Endometrial microvascular endothelial cells (primary cell): ENCODE measurements around the gene CREB5. TPM values are rescaled to one million over a fixed set of nuclear protein-coding genes. Genes with fewer than 3 reads are reported as not detected.

Experiments used
- in situ Hi-C: cut with HindIII; loops from 2 replicates; pipeline ENCODE4 v1.10.0; 2017; ENCODE audit warnings: low sequenced_read_pairs, low pct_unique_long_range_greater_than_20kb; ENCODE audit errors: inconsistent ontology term
- total RNA-seq: library from RNA; depleted of rRNA; stranded (reverse); fragments of >200 nt; gene quantifications from one replicate; pipeline ENCODE4 v1.2.3, GENCODE V29; 2015; ENCODE audit errors: inconsistent ontology term

CREB5 gene
- total RNA-seq, 1 donor from 2014 or later = 12.6 TPM

DNA sequence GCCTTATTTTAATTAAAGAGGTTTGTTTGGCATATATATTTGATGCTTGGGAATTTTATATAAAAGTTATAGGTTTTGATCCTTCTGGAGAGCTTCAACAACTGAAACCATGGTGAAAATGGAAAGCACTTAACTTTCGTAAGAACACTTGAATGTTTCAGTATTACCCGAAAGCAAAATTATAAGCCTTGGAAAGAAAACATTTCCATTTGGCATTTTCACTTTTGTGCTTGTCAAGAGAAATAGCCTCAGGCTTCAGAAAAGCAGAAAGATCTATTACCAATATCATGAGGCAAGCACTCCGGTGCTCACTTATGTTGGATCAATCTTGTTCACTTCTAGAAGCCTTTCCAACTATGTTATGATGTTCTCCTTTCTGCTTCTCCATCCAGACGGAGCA, 289.9 kb downstream of the CREB5 start:
- in situ Hi-C loops = no loop called here

DNA sequence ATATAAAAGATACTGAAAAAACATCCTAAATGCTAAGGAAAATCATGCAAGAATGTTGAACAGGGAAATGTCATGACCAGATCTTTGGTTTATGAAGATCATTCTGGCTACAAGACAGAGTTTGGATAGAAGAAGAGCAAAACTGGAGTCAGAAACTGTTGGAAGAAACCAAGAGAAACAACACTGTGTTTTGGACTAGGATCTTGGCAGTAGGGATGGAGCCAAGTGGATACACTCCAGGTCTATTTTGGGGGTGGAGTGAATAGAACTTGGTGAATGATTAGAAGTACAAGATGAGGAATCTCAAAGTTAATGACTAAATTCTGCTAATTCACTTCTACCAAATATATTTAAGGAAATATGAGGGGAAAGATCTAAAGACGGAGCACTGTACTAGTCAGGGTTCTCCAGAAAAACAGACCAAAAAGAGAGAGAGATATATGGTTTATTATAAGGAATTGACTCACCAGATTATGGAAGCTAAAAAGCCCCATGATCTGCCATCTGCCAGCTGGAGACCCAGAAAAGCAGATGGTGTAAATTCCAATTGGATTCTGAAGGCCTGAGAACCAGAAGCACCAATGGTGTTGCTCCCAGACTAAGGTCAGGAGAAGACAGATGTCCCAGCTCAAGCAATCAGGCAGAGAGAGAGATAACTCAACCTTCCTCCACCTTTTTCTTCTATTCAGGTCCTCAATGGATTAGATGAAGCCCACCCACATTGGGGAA, 290.9 kb downstream of the CREB5 start:
- in situ Hi-C loops = no loop called here

DNA sequence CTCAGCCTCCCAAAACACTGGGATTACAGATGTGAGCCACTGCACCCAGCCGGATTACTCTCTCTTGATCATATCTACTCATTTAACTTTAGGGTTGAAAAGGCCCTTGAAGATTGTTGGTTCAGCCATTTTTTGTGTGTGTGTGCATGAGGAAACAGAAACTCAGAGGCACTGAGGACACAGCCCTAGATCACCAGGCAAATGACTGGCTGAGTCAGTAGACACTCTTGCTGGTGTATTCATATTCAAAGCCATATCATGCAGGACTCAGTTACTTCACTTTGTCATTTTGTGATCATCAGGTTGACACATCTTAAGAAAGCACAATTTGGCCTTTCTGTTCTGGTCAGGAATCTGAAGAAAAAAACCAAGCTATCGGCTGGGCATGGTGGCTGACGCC, 292.4 kb downstream of the CREB5 start:
- in situ Hi-C loops = no loop called here

DNA sequence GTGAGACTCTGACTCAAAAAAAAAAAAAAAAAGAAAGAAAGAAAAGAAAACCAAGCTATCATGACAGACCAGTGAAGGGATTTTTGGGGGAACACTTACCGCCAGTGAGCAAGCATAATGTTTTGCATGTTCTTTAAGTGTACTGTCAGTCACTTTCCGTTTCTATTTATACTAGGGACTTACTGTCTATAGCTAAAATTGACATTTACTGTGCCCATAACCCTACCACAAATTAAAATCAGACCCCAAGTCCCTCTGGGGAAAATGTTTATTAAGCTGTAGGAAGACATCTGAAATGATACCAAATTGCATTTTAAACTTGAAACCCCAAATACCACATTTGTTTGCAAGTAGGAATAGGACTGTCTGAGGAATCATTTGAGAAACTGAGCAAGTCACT, 293.0 kb downstream of the CREB5 start:
- in situ Hi-C loops = no loop called here

DNA sequence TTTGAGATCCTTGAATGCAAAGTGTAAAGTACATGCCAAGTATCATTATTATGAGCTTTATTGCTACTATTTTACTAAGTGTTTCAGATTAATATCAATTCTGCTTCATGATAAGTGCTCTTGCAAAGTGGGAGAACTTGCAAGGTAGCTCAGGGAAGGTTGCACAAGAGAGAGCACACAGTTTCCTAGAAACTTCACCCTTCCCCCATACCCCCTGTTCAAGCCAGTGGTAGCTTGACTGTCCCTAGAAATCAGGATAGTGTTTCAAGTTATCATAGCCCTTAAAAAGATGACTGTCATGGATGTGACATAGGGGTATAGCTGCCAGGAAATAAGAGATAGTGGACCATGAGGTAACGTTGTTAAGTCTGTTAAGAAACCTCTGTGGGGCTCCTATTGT, 294.3 kb downstream of the CREB5 start:
- in situ Hi-C loops = no loop called here

DNA sequence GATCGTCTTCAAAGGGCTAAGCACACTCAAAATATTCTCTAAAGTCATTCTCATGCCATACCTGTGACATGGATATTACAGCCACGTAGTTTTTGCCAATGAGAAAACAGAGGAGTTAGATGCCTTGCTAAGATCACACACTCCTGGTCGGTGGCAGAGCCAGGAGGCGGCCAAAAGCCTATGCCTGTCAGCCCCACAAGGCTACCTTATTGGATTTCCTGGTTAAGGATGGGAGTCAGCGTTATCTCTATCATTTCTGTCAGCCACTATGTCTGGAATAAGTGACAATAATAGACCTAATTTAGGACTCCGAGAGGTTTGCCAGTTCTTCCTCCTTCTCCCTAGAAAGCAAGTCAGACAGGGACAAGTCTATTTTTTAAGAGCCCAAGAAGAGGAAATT, 295.0 kb downstream of the CREB5 start:
- in situ Hi-C loops = no loop called here

DNA sequence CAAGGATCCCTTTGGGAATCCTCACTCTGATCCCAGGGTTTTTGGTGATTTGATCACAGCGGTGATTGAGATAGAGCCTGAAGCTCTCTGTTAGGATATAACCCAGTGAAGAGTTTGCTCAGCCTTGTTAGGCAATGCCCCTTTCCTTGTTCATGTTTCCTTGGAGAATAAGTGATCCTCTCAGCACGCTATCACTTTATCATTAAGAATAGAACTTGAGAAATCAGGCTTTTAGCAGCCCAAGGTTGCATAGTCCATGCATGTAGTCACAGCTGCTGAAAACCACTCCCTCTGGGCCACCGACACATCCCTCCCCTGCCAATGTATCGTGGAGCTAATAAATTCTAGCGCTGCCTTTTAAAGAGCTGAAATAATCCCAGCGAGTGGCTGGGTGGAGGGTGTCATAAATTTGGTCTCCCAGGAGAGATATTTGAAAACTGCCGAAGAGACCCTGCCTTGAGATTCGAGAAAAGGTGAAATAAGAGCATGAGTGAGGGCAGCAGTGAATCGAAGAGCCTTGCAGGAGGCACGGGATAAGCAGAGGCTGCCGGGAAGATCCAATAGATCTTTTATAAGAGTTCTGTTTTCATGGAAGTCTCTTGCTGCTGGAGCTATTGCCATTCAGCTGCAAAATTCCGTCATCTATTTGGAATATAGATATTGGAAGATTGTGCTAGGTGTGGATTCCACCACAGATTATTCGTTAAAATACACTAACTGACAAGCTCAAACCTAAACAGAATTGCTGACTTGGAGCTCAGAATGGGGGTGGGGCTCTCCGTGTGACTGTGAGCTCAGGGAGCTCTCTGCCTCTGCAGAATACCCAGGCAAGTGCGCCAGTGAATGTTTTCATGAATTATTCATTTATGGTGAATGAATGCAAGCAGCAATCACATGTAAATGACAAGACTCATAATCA, 296.0 kb downstream of the CREB5 start:
- in situ Hi-C loops = no loop called here

DNA sequence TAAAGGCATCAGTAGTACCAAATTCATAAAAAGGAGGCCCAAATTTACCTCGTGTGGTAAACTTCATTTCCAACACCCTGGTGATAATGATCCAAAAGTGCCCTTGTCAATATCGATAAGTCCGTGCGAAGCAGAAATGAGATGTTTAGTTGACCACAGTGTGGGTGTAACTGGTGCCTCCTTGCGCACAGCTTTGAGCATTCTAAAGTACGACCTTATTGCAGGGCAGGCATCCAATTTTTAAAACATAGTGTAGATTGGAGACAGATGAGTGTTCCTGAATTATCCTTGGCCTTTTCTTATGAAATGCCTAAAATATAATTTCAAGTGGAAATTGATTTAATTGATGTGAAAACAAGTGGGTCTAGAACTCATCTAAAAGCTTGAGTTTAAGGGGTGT, 297.4 kb downstream of the CREB5 start:
- in situ Hi-C loops = no loop called here

DNA sequence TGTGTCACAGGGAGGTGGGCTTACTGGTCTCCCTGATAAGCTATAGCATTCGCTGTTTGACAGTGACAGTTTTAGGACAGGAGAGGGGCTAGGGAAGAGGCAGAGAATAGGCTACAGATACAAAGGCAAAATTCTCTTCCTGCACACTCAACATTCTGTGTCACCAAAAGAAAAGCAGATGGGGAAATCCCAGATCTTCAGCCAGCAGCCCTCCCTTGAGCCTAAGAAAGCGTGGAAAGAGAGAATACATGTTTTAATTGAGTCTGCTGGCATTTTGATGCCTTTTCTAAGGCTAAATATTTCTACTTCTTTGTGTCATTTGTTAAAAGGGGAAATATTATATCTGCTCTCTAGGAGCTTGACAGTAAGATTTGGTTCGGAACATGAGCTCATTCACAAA, 298.8 kb downstream of the CREB5 start:
- in situ Hi-C loops = no loop called here

DNA sequence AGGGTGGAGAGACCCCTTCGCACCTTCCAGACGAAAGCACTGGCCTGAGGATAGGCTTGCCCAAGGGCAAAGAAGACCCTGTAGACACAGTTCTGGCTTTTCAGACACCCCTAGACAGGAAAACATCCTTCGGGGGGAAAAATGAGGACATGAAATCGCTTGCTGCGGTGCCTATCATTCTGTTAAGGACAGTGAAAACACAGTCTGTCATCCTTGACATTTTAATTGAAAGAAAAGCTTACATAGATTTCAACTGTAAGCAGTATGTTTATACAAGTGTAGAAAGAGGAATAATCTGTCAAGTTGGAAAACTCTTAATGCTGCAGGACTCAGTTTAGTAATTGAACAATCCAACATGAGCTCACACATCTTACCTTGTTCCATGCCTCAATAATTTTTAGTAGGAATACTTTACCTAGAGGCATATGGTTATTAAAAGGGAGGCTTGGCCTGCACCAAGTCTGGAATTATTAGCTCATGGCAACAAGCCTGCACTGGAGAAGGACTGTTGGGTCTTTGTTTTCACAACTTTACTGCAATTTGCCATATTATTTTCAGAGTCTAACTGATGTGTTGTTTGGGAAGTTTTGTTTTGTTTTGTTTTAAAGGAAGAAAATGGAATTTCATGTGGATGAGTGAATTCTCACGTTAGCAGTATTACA, 302.3 kb downstream of the CREB5 start:
- in situ Hi-C loops = no loop called here

DNA sequence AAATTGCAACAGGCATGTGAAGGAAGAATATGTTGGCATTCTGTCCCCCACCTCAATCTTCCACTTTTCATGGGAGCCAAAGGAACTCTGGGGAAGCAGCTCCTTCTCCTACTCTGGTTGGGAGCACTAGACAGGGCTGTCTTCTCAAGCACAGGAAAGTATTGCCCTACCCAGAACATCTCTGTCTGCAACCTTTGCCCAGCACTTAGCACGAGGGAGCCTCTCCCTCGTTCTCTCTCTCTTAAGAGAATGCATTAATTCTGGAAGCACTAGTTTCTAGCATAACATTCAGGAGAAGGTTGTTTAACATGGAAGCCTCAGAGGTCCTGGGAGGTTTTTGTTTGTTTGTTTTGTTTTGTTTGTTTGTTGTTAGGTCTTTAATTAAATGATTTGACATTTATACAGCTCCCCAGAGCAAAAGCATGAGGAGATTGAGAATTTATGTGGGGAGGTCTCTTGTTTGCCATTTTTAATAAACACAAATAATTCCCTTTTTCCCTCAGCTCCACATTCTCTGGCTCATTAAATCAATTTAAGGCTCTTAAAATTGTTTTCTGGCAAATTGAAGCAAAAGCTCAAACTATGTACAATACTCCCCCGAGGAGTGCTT, 305.2 kb downstream of the CREB5 start:
- in situ Hi-C loops = no loop called here

DNA sequence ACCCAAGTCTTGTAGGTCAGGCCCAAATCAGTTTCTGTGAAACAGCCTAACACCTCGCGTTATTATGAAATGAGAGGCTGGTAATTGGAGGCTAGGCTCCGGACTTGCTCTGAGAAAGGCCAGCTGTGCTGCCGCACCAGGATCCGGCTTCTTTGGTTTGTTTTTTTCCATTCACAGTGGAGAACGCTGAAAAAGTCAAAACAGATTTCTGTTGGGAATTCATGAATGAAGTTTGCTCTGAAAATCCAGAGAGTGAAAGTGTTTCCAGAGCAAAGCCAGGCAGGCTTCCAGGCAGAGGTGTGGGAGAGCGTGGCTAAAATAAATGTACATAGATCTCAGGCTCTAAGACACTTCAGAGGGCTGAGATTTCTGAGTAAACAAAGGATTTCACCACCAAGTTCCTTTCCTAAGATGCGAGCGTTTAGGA, 305.8 kb downstream of the CREB5 start:
- in situ Hi-C loops = no loop called here

DNA sequence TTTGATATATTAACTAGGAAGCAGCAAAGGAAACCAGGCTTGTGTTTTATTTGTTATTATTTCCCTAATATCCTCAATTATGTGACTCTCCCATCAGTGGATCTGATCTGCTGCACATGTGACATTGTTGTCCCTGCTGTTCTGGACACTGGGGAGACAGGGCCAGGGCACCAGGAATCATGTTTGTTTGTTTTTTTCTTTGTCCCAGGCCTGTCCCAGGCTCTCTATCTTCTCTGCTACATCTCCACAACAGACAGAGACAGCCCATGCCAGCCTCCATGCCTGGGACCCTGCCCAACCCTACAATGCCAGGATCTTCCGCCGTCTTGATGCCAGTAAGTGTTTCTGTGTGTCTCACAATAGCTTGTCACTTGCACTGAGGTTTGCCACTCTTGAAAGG, 306.2 kb downstream of the CREB5 start:
- in situ Hi-C loops = no loop called here

DNA sequence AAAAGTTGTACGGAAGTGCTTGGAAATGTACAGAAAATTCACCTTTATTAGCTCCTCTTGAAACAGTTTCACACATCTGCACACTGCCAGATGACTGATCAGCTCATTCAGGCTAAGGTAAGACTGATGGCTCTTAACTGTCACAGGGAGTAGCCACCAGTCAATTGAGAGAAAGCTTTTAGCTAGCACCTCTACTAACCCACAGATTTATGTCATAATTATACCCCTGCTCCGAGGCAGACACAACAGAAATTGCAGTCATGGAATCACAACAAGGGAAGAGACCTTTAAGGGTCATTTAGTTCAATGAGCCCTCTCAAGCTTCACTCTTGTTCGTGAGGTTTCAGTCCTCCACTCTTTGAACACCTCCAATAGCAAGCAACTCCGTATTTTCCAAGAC, 310.4 kb downstream of the CREB5 start:
- in situ Hi-C loops = no loop called here

DNA sequence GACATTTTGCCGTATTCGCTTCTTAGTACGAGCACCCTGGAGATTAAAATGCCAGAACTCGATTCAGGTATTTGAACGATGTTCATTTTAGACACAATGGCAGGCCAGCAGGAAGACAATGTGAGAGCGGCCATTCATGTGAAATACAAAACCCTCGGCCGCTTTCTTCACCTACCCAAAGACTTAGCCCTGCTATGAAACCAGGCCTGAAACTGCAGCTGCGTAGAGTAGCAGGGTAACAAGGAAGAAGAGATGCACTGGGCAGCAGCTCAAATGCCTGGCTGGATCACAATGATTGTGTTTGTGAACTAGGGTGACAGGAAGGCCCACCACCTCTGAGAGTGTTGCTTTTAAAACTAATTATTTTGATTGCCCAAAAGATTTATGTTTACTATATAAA, 311.0 kb downstream of the CREB5 start:
- in situ Hi-C loops = no loop called here

DNA sequence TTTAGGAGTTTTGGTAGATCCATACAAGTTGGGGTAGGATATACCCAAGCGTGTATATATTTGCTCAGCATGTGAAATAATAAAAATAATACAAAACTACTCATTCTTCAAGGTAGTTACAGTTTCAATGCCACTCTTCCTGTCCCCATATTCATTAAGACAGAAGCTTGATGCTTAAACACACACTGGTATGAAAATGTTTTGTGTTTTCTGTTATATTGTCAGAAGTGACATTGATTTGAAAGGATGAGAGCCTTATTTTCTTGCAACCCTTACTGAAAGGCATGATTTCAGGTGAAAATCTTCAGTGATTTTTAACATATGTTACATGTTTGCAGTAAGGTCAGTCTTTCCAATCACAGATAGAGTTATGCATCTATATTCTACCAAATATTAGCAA, 312.2 kb downstream of the CREB5 start:
- in situ Hi-C loops = no loop called here

DNA sequence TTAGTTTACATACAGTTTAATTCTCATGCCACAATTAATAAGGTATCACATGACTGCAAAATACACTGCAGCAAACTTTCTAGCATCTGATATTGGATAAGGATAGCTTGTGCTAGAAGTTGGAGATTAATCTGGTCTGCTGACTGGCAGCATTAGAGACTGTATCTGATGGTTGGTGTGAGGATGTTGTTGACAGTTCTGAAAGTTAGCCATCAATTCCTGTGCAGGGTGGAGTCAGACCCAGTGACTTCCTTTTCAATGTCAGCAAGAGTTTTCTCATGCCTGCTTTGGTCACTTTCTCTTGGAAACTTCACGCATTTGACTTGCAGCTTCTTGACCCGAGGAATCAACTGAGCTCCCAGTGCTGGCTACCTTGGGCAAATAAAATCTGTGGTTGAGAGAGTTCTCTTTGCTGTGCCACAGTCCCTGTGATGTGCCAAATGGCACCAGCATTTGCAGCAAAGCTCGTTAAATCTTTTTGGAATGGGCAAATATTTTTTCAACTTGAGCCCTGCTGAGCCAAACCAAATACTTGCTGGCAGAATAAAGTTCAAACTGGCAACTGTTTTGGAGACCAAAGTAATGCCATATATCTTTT, 312.8 kb downstream of the CREB5 start:
- in situ Hi-C loops = no loop called here

DNA sequence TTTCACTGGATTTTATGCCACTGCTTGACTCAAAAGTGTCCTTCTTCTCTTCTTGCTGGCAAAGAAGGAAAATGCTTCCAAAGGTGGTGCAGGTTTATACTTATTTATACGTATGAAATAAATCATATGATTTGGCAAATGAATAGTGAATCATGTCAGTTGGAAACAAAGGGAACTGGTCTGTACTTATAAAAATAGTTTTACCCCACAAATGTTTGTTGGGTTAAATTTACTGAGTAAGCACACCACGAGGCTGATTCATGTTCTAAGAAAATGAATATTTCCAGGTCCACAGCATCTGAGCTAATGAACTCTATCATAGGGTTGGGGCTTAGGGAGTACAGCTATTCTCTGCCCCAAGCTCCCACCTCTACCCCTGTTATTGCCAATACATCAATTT, 313.6 kb downstream of the CREB5 start:
- in situ Hi-C loops = no loop called here

DNA sequence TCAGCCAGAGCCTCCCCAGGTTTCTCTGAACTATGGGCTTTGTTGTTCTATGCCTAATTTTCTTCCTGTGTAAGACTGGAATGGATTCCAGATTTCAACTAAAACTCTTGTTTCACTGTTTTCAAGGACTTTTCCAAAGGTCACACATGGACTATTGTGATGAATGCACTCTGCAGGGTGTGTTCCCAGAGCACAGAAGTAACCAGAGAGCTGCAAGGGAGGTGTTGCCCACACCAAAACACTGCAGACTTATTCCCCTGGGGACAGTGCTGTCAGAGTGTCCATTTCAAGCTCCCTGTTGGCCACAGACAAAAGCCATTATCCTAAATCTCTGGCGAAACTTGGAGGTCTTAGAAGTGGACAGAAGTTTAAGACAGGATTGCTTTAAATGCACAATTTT, 314.2 kb downstream of the CREB5 start:
- in situ Hi-C loops = no loop called here
